ENCODE data around the gene RASSF8. TPM values are rescaled to one million over a fixed set of nuclear protein-coding genes. Genes with fewer than 3 reads are reported as not detected.

The RASSF8 gene
- total and polyA plus RNA-seq, 9 of the 15 experiments (the other 6 are each of a cell fraction or from before 2014, with no cell fraction given): 0.01 to 0.36 (median 0.12) TPM; not detected in 1

GRCh38 chr12:25979563-25979962 is 21.1 kb downstream of the RASSF8 start (continued):
- no peak for TF ChIP-seq ATF2 (CRISPR knock-in tag; IDR thresholded peaks at IDR 0.05)

- no peaks in the 10 kb centered on the region for H3K9me3 ChIP-seq (replicated peaks; ENCODE audit: control insufficient read depth, insufficient read depth, low read depth, low read length)
- H3K36me3 ChIP-seq (ENCODE audit: control insufficient read depth, insufficient read depth, low read length): no peaks in the 10 kb centered on the region
- no peaks in the 10 kb centered on the region for H4K20me1 ChIP-seq (replicated peaks; ENCODE audit: control insufficient read depth, insufficient read depth, low read length)
- POLR2A ChIA-PET: no interaction called here
- no peak overlapping the region for H3K4me2 ChIP-seq (ENCODE audit: insufficient read depth, low read length)
- DNase-seq (ENCODE audit: extremely low read depth in 1 of 4, low spot score in 3 of 4) (no peak), FAIRE-seq (no peak), ATAC-seq (no peak)
- no peaks in the 10 kb centered on the region for H3K4me1 ChIP-seq (replicated peaks in 1 of 2; ENCODE audit: control insufficient read depth in 2 of 2, insufficient read depth in 2 of 2, low read length in 2 of 2)
- CTCF ChIA-PET (ENCODE audit: low intra/inter-chr PET ratio): no interaction called here
- BruUV-seq (replicated peaks): no TSS peak
- no peak overlapping the region for H3K4me3 ChIP-seq
- no peak overlapping the region for H3K27ac ChIP-seq (ENCODE audit: extremely low read depth, low read depth, low read length)
- in situ Hi-C loops (cut with MboI): no loop called here
- H2AFZ ChIP-seq (ENCODE audit: low read depth, low read length): no peak overlapping the region
- WGBS (ENCODE audit: insufficient coverage, low coverage, missing lambda C conversion rate): 0% methylated on average over 4 of the region's 4 CpGs
- no peak overlapping the region for H3K9ac ChIP-seq (ENCODE audit: insufficient read depth in 1 of 2, low read depth in 2 of 2, low read length in 2 of 2)
- intact Hi-C loops (cut with micrococcal nuclease): no loop called here
- no peaks in the 10 kb centered on the region; a peak in 2 of 5 replicates for H3K27me3 ChIP-seq (ENCODE audit: control insufficient read depth in 2 of 2, insufficient read depth in 2 of 2, low read length in 2 of 2)
- no peaks in the 10 kb centered on the region for H3K9me1 ChIP-seq (ENCODE audit: control insufficient read depth, insufficient read depth, low read length)
- H3K79me2 ChIP-seq (ENCODE audit: control insufficient read depth, insufficient read depth, low read length): no peaks in the 10 kb centered on the region
- TF ChIP-seq ZNF449 (CRISPR knock-in tag; IDR thresholded peaks at IDR 0.05): no peak
- TF ChIP-seq DACH1 (IDR thresholded peaks at IDR 0.05; ENCODE audit: partially characterized antibody): no peak
- no peak for TF ChIP-seq CEBPG (CRISPR knock-in tag; IDR thresholded peaks at IDR 0.05)
- no peak for TF ChIP-seq CEBPG (tag; conservative IDR thresholded peaks at IDR 0.05 in 1 of 2, IDR thresholded peaks at IDR 0.05 in 1 of 2)
- no peak for TF ChIP-seq EP400 (IDR thresholded peaks at IDR 0.05)
- no peak for TF ChIP-seq CTBP1 (IDR thresholded peaks at IDR 0.05; ENCODE audit: borderline replicate concordance)
- no peak for TF ChIP-seq ZNF175 (CRISPR knock-in tag; IDR thresholded peaks at IDR 0.05; ENCODE audit: low read depth)
- no peak for TF ChIP-seq RBM25 (IDR thresholded peaks at IDR 0.05; ENCODE audit: low read depth, low read length, severe bottlenecking)
- TF ChIP-seq TAL1 (IDR thresholded peaks at IDR 0.05): no peak
- TF ChIP-seq NRF1 (conservative IDR thresholded peaks at IDR 0.05 in 1 of 2, IDR thresholded peaks at IDR 0.05 in 1 of 2): no peak
- no peak for TF ChIP-seq ETS2 (tag; IDR thresholded peaks at IDR 0.05; ENCODE audit: borderline replicate concordance, poor library complexity, severe bottlenecking)
- no peak for TF ChIP-seq TCF3 (CRISPR knock-in tag; IDR thresholded peaks at IDR 0.05)
- no peak for TF ChIP-seq ZC3H4 (CRISPR knock-in tag; IDR thresholded peaks at IDR 0.05; ENCODE audit: borderline replicate concordance)
- no peak for TF ChIP-seq ZNF445 (CRISPR knock-in tag; IDR thresholded peaks at IDR 0.05; ENCODE audit: low read depth)
- no peak for TF ChIP-seq ADNP (tag; IDR thresholded peaks at IDR 0.05)
- no peak for TF ChIP-seq SMARCC2 (IDR thresholded peaks at IDR 0.05; ENCODE audit: low read depth)
- TF ChIP-seq LEF1 (IDR thresholded peaks at IDR 0.05): no peak
These were observed 21.6 kb downstream of the RASSF8 start for GRCh38 chr12:25980035-25980434.
